Dermis blood vessel endothelial cell (primary cell): ENCODE results near the gene NUDC. TPM values are rescaled to one million over a fixed set of nuclear protein-coding genes. Genes with fewer than 3 reads are reported as not detected.
"Not testable (repeated sequence)": the region's sequence is repeated elsewhere in the genome, so short reads cannot be mapped to it uniquely, and the experiment has no call there.

Experiments used
- DNase-seq: peaks from one replicate; pipeline ENCODE4 v3.0.0; 2010
- total RNA-seq: library from RNA; depleted of rRNA; stranded (reverse); fragments of >200 nt; gene quantifications from 2 replicates; pipeline ENCODE4 v1.2.3, GENCODE V29; 2014

The NUDC gene
- total RNA-seq, 1 donor from 2014 or later = 20.4 TPM

DNA sequence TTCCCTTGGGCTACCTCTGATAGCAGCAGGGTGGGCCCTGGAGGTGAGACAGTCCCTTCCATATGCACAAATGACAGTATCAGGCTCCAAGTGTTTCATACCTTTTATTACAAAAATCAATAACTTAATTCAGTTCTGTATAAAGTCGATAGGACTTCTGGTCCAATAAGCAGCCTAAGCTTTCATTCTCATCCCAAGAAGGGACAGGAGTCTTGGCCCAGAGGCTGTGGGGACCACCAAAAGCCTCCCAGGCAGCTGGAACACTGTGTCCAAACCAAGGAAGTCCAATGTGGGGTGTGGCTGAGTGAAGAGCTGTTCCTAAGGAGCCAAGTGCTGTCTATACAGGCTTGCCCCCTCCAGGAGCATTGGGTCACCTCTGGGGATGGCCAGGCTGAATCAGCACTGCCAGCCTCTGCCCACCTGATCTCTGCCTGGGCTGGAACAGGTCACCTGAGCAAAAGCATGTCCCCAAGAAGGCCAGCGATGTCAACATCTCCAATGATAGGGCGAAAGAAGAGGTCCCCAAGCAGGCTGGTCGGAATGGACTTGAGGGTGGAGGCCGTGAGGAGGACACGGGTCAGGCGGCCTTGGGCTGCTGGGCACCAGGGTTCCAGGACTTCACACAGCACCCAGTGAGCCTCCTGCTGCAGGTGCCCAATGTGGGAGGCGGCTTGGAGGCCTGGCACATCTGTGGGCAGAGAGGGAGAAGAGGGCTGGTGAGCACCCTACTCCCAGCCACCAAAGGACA is 10.0 kb upstream of the NUDC start:
- no peak for DNase-seq

DNA sequence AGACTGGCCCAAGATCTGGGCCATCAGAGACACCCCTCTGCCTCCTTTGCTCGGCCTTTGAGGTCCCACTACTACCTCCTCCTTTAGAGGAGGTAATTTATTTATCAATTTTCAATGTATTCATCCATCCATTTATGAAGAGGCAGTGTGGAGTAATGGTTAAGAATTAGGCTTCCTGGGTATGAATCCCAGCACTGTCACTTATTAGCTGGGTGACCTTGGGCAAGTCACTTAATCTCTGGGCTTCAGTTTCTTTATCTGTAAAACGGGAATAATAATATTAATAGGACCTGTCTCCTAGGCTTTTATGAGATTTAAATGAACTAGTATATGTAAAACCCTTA is 9.4 kb upstream of the NUDC start:
- DNase-seq = no peak

DNA sequence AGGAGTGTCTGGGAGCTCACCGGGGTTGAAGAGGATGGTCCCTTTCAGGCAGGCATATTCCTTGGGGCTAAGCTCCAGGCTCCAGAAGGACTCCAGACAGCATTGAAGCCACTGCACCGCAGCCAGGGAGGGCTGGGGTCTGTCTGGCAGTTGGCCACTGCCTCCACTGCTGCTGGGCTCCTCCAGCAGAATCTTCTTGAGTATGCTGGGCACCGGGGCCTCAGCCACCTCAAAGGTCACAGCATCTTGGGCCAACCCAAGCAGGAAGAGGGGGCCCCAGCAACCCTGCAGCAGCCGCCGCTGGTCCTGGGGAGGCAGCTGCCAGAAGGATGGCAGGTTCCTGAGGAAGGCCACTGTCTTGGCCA is 8.2 kb upstream of the NUDC start:
- no peak for DNase-seq

DNA sequence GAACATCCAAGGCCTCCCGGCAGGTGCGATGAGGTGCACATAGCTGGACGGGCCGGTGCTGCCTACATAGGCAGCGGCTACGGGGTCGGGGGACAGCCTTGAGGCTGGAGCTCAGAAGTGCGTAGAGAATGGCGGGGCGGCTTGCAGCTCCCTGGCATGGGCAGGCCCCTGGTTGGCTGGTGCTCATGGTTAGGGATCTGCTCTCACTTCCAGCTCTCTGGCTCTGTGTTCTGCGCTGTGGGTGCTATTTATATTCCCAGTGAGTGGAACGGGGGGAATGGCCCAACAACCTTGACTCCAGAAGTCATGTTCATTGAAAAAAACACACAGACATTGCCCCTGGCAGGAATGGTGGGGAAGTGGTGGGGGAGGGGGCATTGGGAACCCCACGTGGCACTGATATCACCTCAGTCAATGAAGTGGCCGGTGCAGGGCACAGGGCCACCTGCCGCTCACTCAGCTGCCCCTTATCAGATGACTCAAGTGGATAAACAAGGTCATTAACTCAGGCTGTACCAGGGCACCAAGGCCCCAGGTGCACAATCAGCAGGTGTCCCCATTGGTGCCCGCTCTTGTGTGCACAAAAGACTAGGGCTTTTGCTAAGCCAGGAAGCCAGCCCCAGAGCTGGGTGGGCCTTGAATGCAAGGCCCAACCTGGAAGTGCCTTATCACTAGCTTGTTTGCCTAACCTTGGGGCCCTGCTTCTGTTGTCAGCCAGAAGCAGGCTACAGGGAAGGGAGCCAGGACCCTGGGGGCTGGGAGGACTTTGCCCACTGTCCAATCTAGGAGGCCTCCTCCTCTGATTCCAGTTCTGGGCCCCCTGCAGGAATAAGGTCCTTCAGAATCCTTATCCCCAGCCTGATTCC is 7.6 kb upstream of the NUDC start, which contains the start of gene NR0B2:
TSS of gene NR0B2 (minus strand) at position 222 of the 866 bp plus-strand sequence. CDS start at position 187, 35 bp downstream.
- DNase-seq = no peak

DNA sequence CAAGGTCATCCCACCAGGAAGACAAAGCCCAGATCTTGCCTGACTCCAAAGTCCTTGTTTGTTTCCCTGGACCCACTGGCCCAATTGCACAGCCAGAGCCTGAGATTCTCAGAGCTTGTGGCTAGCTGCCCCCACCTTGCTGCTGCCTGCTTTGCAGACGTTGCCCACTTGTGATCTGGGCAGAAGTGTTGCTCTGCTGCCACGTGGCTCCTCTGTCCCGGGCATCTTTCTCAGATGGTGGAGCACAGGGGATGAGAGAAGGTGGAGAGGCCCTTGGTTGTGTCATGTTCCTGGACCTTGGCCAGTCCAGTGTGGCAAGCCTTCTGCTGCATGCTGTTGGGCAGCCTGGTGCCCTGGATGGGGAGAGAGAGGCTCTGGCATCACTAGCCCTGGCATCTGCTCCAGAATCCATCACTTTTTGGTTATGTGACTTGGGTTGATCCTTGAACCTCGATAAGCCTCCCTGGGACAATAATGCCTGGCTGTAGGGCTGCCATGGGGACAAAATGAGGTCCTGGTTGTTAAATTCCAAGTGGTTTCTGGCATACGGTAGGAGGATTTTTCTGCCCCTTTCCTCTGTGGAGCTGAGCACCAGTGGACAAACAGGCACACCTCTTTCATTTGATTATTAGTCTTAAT is 6.2 kb upstream of the NUDC start:
- no peak for DNase-seq

DNA sequence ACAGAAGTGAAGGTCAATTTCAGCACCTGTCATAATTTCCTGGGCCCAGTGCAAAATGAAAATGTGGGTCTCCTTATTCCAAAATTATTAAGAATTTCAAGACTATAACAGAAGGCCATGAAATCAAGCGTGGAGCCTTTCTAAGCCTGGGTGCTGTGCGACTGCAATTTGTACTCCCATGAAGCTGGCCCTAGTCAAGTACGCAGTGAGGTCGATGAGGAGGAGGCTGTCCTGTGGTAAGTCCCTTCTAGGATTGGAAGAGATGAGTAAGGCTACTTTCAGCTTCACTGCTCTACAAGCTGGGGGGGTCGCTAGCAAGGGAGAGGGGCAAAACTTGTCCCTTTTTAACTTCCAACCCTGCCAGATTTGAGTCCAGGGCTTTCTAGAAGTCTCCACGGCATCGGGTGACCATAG is 410 bp upstream of the NUDC start:
- no peak for DNase-seq

DNA sequence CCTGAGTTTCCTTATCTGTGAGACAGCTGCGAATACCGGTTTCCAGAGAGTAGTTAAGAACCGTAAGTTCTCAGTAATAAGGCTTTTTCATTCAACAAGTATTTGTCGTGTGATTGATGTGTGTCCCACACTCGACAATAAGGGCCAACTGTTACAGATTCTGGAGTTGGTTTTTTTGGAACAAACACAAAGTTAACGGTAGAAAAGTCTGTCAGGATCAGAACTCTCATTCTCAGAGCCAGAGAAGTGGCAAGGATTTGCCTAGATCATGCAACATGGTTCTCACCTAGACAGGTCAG is 837 bp downstream of the NUDC start:
- no peak for DNase-seq

DNA sequence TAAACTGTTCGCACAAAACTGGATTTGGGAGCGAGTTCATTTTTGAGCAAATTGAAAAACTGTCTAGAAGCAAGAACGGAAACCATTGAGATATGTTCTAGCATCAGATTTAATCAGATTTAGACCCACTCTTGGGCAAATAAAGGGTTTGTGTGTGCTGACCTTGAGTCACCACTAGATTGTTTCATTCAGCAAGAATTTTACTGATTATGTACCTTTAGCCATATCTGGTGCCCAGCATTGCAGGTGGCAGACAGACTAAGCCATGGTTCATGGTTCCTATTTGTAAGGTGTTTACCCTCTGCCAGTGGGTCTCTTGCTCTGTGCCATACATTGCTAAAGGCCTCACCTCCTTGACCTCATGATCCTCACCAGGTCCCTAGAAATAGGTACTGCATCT is 1.4 kb downstream of the NUDC start:
- DNase-seq = no peak

DNA sequence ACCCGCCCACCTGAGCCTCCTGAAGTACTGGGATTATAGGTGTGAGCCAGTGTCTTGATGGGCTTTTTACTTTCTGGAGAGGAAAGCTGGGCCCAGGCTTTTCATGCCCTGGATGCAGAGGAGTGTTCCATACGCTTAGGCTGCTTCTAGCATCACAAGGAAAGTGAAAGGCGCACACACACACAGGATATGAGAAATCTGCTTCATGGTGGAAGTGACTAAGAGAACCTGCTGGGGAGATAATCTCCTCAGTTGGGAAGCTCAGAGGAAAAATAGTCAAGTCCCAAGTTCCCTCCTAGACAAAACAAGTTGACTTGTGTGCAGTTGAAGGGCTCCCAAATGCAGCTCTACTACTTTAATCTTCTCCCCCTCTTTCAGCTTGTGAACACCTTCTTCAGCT is 2.2 kb downstream of the NUDC start:
- peak; percentile 86 for DNase-seq

DNA sequence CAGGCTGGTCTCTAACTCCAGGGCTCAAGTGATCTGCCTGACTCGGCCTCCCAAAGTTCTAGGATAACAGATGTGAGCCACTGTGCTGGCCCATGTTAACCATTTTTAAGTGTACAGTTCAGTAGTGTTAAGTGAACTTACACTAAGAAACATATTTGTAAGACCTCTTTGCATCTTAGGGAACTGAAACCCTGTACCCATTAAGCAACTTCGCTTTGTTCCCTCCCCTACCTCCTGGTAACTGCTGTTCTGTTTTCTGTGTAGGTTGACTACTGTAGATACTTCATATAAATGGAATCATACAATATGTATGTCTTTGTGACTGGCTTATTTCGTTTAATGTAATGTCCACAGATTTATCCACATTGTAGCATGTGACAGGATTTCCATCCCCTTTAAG is 11.0 kb downstream of the NUDC start:
- DNase-seq = no peak

DNA sequence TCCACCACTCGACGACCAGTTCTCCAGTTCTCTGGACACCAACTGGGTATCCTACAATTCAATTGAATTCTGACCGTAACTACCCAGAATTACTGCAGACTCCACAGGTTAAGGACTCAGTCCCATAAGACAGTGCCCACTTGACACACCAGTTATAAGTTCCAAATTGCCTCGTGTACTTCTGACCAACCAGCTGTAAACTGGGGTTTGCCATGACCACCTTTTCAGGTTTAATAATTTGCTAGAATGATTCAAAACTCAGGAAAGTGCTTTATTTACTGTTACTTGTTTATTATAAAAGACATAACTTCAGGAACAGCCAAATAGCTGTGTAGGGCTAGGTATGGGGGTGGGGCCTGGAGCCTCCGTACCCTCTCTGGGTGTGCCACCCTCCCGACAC is 15.3 kb downstream of the NUDC start:
- DNase-seq = no peak

DNA sequence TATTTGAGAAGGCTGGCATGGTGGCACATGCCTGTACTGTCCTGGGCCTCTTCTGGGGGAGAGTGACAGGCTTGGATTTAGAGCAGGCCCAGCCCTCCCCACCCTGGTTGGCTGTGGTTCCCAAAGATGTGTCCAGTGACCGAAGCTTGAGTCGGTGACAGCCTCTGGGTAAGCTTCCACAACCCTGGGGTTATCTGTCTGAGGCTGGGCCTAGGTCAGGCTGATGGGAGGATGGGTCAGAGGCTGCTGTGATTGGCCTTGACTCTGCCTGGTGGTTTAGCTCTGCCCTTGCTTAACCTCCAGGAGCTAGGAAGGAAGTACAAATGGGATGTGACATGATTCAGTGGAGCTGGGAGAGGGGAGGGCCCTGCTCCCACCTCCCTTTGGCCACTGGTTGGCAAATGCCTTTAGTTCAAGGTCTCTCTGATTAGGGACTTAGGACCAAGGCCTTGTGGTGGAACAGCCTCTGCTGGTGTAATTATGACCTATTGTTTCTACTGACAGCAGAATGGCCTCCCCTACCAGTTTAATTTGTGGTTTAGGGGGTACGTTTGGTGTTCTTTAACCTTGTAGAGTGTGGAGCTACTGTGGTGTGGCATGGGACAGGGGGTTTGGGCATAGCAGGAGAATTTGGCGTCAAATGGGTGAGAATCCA is 16.6 kb downstream of the NUDC start:
- no peak for DNase-seq

DNA sequence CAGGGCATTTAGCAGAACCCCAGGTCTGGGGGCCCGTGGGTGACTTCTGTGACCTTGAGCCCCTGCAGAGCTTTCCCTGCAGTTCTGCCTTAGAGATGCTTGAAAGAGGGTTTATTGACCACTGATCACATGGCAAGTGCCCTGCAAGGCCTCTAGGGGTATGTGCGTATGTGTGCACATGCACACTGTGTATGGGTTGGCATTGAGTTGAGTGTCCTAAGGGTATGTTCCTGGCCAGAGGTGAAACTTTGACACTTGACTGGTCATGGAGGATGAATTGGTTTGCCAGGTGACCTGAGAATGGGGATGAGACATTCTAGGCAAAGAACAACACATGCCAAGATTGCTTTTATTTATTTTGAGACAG is 17.1 kb downstream of the NUDC start:
- no peak for DNase-seq

DNA sequence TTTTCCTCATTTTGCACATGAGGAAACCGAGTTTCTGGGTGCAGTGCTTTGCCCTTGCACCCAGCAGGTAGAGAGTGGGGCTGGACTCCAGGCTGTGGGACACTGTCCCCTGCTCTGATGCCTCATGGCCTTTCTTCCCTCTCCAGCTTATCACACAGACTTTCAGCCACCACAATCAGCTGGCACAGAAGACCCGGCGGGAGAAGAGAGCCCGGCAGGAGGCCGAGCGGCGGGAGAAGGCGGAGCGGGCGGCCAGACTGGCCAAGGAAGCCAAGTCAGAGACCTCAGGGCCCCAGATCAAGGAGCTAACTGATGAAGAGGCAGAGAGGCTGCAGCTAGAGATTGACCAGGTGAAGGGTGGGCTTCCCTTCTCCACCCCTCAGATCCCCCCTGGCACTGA is 19.8 kb downstream of the NUDC start:
- no peak for DNase-seq

DNA sequence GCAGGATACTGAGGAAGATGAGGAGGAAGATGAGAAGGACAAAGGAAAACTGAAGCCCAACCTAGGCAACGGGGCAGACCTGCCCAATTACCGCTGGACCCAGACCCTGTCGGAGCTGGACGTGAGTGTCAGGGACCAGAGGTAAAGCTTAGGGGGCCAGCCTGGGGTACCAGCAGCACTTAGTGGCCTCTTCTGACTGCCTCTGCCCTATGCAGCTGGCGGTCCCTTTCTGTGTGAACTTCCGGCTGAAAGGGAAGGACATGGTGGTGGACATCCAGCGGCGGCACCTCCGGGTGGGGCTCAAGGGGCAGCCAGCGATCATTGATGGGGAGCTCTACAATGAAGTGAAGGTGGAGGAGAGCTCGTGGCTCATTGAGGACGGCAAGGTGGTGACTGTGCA is 21.1 kb downstream of the NUDC start:
- DNase-seq = no peak

DNA sequence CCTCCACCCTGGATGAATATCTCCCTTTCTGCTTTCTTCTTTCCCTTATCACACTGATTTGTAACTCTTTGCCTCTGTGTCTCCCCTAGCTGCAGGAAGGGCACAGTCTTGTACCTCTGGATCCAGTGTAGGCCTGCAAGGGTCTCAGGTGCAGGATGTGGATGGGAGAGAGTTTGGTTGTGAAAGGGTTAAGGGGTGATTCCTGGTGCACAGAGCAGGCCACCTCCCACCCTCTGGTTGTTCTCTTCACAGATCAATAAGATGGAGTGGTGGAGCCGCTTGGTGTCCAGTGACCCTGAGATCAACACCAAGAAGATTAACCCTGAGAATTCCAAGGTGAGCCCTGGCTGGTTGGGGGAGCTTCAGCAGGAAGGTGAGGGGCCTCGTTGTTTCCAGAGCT is 23.6 kb downstream of the NUDC start:
- no peak for DNase-seq

DNA sequence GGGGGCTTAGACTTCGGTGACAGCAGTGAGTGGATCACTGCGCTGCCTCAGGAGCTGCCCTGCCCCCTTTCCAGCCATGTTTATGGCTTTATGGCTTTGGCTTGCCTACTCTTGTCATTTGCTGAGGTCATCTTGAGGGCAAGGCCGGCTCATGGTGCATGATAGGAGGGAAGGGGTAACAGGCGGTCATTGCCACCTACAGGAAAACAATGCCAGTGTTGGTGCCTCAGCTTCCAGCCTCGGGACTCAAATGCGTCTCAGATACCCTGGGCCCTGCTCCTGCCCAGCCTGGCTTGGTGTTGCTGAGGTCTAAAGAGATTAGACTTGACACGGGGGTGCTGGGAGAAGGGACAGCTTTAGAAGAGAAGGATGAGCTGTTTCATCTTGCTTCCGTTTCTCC is 24.2 kb downstream of the NUDC start:
- no peak for DNase-seq

DNA sequence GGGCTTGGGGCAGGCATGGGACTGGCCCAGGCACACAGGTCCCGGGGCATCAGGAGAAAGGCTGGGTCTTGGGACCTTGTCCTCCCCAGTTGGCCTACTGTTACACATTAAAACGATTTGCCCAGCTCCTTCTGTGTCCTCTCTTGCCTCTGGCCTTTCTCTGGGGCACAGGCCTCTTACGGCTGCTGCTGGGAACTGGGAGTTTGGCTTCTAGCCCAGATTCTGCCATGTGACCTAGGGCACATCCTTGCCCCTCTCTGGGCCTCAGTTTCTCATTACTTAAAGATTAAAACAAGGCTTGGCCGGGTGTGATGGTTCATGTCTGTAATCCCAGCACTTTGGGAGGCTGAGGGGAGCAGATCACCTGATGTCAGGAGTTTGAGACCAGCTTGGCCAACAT is 24.7 kb downstream of the NUDC start:
- no peak for DNase-seq

DNA sequence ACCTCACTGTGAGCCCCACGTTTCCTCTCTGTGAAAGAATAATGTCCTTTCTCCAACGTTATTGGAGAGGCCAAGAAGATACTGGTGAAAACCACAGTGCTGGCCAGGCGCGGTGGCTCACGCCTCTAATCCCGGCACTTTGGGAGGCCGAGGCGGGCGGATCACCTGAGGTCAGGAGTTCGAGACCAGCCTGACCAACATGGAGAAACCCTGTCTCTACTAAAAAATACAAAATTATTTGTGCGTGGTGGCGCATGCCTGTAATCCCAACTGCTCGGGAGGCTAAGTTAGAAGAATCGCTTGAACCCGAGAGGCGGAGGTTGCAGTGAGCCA is 27.1 kb downstream of the NUDC start:
- not testable (repeated sequence) for DNase-seq

DNA sequence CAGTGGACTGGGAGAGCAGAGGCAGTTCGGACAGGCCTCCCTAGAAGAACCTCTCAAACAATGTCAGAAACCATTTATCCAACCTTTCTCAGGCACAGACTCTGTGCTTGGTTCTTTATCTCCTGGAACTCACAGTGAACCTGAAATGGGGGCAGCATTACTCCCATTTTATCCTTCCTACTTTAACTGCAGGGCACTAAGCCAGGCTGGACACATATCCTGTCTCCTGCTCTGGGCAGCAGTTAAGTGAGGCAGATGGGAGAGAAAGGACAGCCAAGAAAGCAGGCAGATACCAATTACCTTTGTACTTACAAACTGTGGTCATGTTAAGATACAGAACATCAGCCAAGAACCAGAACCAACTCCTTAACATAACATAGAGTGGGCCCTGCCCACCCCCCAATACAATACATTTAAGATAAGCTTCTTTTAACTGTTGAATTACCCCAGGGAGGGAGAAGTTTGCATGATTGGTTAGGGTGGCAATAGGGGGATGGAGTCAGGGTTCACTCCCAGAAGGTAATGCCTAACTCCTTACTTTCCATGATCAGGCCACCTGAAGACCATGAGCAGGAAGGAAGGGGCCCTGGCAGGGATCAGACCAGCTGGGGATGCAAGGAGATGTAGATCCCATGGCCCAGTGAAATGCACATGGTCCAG is 27.9 kb downstream of the NUDC start:
- peak; percentile 22 for DNase-seq

DNA sequence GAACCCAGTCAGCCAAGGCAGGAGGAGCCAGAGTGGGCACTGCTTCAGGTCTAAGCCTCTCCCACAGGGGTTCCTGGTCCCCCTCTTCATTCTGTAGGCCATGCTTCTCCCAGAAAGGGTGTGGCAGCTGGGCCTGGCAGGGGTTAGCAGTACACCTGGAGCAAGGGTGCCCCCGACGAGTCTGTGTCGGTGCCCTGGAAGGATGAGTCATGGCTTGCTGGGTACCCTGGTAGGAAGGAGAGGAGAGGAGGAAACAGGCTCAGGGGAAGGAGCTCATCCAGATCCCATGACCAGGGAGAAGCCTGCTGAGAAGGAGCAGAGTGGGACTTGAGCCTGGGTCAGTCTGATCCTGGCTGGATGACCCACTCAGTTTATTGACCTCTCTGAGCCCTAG is 28.4 kb downstream of the NUDC start:
- peak; percentile 43 for DNase-seq

DNA sequence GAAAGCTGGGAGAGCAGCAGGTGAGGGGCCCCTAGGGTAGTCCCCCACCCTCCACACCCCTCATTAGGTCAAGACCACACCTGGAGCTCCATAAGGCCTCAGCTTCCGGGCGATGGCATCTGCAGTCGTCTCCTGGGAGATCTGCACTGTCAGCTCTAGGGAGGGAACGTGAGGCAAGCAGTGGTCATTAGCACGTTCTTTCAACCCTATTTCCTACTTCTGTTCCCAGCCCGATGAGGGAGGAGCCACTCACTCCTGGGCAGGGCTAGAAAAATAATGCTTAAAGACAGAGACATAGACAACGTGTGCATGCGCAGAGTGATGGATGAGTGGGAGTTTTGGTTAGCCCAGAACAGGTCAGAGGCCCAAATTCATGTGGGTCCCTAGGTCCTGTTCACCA is 29.1 kb downstream of the NUDC start:
- no peak for DNase-seq

DNA sequence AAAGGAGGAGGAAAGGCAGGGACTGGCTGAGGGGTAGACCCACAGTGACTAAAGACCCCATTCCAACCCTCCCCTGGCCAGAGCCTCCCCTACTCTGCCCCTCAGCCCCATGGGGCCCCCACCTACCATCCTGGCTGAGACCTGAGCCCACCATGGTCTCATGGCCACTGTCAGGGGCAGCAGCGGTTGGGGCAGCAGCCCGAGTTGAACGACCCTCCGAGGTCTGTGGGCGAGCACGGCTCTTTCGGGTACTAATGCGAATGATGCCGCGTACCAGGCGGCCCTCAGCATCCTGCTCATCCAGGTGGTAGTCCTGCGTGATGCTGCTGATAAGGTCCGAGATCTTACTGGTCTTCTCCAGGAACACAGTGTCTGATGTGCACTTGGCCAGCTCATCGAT is 29.7 kb downstream of the NUDC start:
- DNase-seq = no peak
